ENCODE measurements around the gene ZNF584. TPM values are rescaled to one million over a fixed set of nuclear protein-coding genes. Genes with fewer than 3 reads are reported as not detected.

ZNF584 gene
- total RNA-seq, 2 experiments from 2014 or later, result 9.8 to 10.4 TPM

GRCh38 chr19:58386576-58387337, 21.7 kb upstream of the ZNF584 start, which contains the start of gene RPS5:
TSS of gene RPS5 (plus strand) at chr19:58387269. CDS start at chr19:58388138, 869 bp downstream.
- H4K20me1 ChIP-seq (ENCODE audit: insufficient read depth, low read length), result peaks cover 23% of the 10 kb centered on the region
- DNase-seq (ENCODE audit: low spot score), result peak; percentile 99
- peak within 1 kb of the TSS; percentile 100 for H3K4me3 ChIP-seq (ENCODE audit: low read depth, low read length, poor library complexity, severe bottlenecking)
- ChIA-PET POLR2A (no interaction called here), CTCF (ENCODE audit: unreplicated experiment) (no interaction called here)
- BruUV-seq (replicated peaks), result TSS peak; percentile 96
- H3K9me3 ChIP-seq (ENCODE audit: low read length), result no peaks in the 10 kb centered on the region
- no peaks in the 10 kb centered on the region for H3K9me2 ChIP-seq (ENCODE audit: insufficient read depth, low read length)
- H2AFZ ChIP-seq (ENCODE audit: low read length), result peak within 1 kb of the TSS; percentile 34; the same call in 1 of the 2 replicates
- peaks cover 42% of the 10 kb centered on the region for H3K36me3 ChIP-seq (ENCODE audit: insufficient read depth, low read length)
- TF ChIP-seq EZH2phosphoT487 (IDR thresholded peaks at IDR 0.05; ENCODE audit: borderline replicate concordance, low read depth, low read length) (no peak), CTCF (conservative IDR thresholded peaks at IDR 0.05; ENCODE audit: low read length) (no peak)
- peak within 1 kb of the TSS; percentile 78 for H3K27ac ChIP-seq (ENCODE audit: low read depth, low read length, poor library complexity, severe bottlenecking)
- intact Hi-C loops (cut with micrococcal nuclease; ENCODE audit: unreplicated experiment), result loop anchor here (1.0 kb wide), 1 partner anchor 108 kb away; the partner anchor contains the start of gene ZNF8
- peaks cover 40% of the 10 kb centered on the region for H3K4me1 ChIP-seq (ENCODE audit: insufficient read depth, low read length, poor library complexity, severe bottlenecking)
- H3K79me2 ChIP-seq (ENCODE audit: insufficient read depth, low read depth, low read length), result peaks cover 48% of the 10 kb centered on the region
- peak within 1 kb of the TSS; percentile 93 for H3K4me2 ChIP-seq (ENCODE audit: low read length)

GRCh38 chr19:58387338-58388174, 20.9 kb upstream of the ZNF584 start:
- ChIA-PET POLR2A (interaction anchor here (0.7 kb wide), 1 partner anchor 15 kb away, joined by 4 read pairs; no protein-coding TSS in a partner anchor), CTCF (ENCODE audit: unreplicated experiment) (no interaction called here)
- TF ChIP-seq CTCF (conservative IDR thresholded peaks at IDR 0.05; ENCODE audit: low read length) (peak; percentile 64), EZH2phosphoT487 (IDR thresholded peaks at IDR 0.05; ENCODE audit: borderline replicate concordance, low read depth, low read length) (no peak)
- Histone ChIP-seq H3K4me2 (ENCODE audit: low read length) (peak overlapping the region; percentile 93), H3K27ac (ENCODE audit: low read depth, low read length, poor library complexity, severe bottlenecking) (peak overlapping the region; percentile 78), H3K9me3 (ENCODE audit: low read length) (no peaks in the 10 kb centered on the region), H3K9me2 (ENCODE audit: insufficient read depth, low read length) (no peaks in the 10 kb centered on the region), H2AFZ (ENCODE audit: low read length) (no peak overlapping the region), H3K4me3 (ENCODE audit: low read depth, low read length, poor library complexity, severe bottlenecking) (peak overlapping the region; percentile 100), H3K79me2 (ENCODE audit: insufficient read depth, low read depth, low read length) (peaks cover 50% of the 10 kb centered on the region), H4K20me1 (ENCODE audit: insufficient read depth, low read length) (peaks cover 23% of the 10 kb centered on the region), H3K4me1 (ENCODE audit: insufficient read depth, low read length, poor library complexity, severe bottlenecking) (peaks cover 33% of the 10 kb centered on the region), H3K36me3 (ENCODE audit: insufficient read depth, low read length) (peaks cover 50% of the 10 kb centered on the region)
- DNase-seq (ENCODE audit: low spot score), result peak; percentile 30
- intact Hi-C loops (cut with micrococcal nuclease; ENCODE audit: unreplicated experiment), result loop anchor here (1.0 kb wide), 1 partner anchor 109 kb away; the partner anchor contains the start of gene ZNF8
- TSS peak; percentile 74 for BruUV-seq (replicated peaks)

All from OCI-LY7 (cell line).